Measurements from ENCODE around the gene DESI2.

Gene DESI2

GRCh38 chr1:244652623-244653438 lies at the start of gene DESI2:
Gene DESI2 (plus strand): TSS chr1:244653126. CDS start chr1:244653314, 188 bp downstream.
- DNase-seq (ENCODE audit: low read depth in 2 of 3, low spot score in 2 of 3) = peak; percentile 77 to 94 (median 87)

GRCh38 chr1:244603498-244603897 lies 49.4 kb upstream of the DESI2 start:
- DNase-seq (ENCODE audit: low read depth in 2 of 3, low spot score in 2 of 3) = no peak

- DNase-seq (ENCODE audit: low read depth in 2 of 3, low spot score in 2 of 3) = no peak
Measured at GRCh38 chr1:244605835-244606370, 47.0 kb upstream of the DESI2 start.

- no peak for DNase-seq (ENCODE audit: low read depth in 2 of 3, low spot score in 2 of 3)
Measured at GRCh38 chr1:244614113-244614836, 38.7 kb upstream of the DESI2 start.

- DNase-seq (ENCODE audit: low read depth in 2 of 3, low spot score in 2 of 3) = no peak
Measured at GRCh38 chr1:244614879-244615278, 38.0 kb upstream of the DESI2 start.

GRCh38 chr1:244615301-244615700 lies 37.6 kb upstream of the DESI2 start:
- DNase-seq (ENCODE audit: low read depth in 2 of 3, low spot score in 2 of 3) = no peak

GRCh38 chr1:244626709-244627108 lies 26.2 kb upstream of the DESI2 start:
- DNase-seq (ENCODE audit: low read depth in 2 of 3, low spot score in 2 of 3) = no peak

GRCh38 chr1:244628789-244629188 lies 24.1 kb upstream of the DESI2 start:
- no peak for DNase-seq (ENCODE audit: low read depth in 2 of 3, low spot score in 2 of 3)

GRCh38 chr1:244633140-244633539 lies 19.8 kb upstream of the DESI2 start:
- DNase-seq (ENCODE audit: low read depth in 2 of 3, low spot score in 2 of 3) = no peak

GRCh38 chr1:244634546-244634945 lies 18.4 kb upstream of the DESI2 start:
- DNase-seq (ENCODE audit: low read depth in 2 of 3, low spot score in 2 of 3) = no peak

GRCh38 chr1:244636488-244637259 lies 16.3 kb upstream of the DESI2 start:
- no peak for DNase-seq (ENCODE audit: low read depth in 2 of 3, low spot score in 2 of 3)

- DNase-seq (ENCODE audit: low read depth in 2 of 3, low spot score in 2 of 3) = no peak
Measured at GRCh38 chr1:244639561-244639960, 13.4 kb upstream of the DESI2 start.

GRCh38 chr1:244640917-244641316 lies 12.0 kb upstream of the DESI2 start:
- no peak for DNase-seq (ENCODE audit: low read depth in 2 of 3, low spot score in 2 of 3)

GRCh38 chr1:244642526-244642925 lies 10.4 kb upstream of the DESI2 start:
- no peak for DNase-seq (ENCODE audit: low read depth in 2 of 3, low spot score in 2 of 3)

GRCh38 chr1:244642988-244643387 lies 9.9 kb upstream of the DESI2 start:
- DNase-seq (ENCODE audit: low read depth in 2 of 3, low spot score in 2 of 3) = no peak

GRCh38 chr1:244645414-244645813 lies 7.5 kb upstream of the DESI2 start:
- DNase-seq (ENCODE audit: low read depth in 2 of 3, low spot score in 2 of 3) = no peak

- DNase-seq (ENCODE audit: low read depth in 2 of 3, low spot score in 2 of 3) = no peak
Measured at GRCh38 chr1:244645890-244646289, 7.0 kb upstream of the DESI2 start.

GRCh38 chr1:244647819-244648218 lies 5.1 kb upstream of the DESI2 start:
- no peak for DNase-seq (ENCODE audit: low read depth in 2 of 3, low spot score in 2 of 3)

GRCh38 chr1:244651956-244652622 lies 837 bp upstream of the DESI2 start:
- no peak for DNase-seq (ENCODE audit: low read depth in 2 of 3, low spot score in 2 of 3)

- no peak for DNase-seq (ENCODE audit: low read depth in 2 of 3, low spot score in 2 of 3)
Measured at GRCh38 chr1:244653439-244654107, 647 bp downstream of the DESI2 start.

All from activated CD8-positive, alpha-beta memory T cell treated with anti-CD3 and anti-CD28 coated beads for 48 hours (primary cell).